Measurements from ENCODE around the gene DDAH1.

GRCh38 chr1:85300140-85300539 is 164.8 kb downstream of the DDAH1 start:
- TF ChIP-seq EZH2 (IDR thresholded peaks at IDR 0.05; ENCODE audit: borderline replicate concordance, low read depth, low read length, severe bottlenecking) (no peak), CTCF (IDR thresholded peaks at IDR 0.05; ENCODE audit: extremely low read depth in 1 of 2, insufficient read depth in 1 of 2, low read depth in 1 of 2, low read length in 2 of 2) (no peak), POLR2A (IDR thresholded peaks at IDR 0.05; ENCODE audit: low read depth, low read length) (no peak), POLR2AphosphoS5 (IDR thresholded peaks at IDR 0.05; ENCODE audit: insufficient read depth, low read depth, low read length) (no peak), MAX (IDR thresholded peaks at IDR 0.05; ENCODE audit: insufficient read depth, insufficient read length) (no peak), GATA2 (IDR thresholded peaks at IDR 0.05; ENCODE audit: insufficient read depth, insufficient read length, low read depth, low read length) (no peak), MYC (IDR thresholded peaks at IDR 0.05; ENCODE audit: low read depth, low read length) (no peak), JUN (IDR thresholded peaks at IDR 0.05; ENCODE audit: borderline replicate concordance, insufficient read depth, insufficient read length, low read depth) (no peak)
